ENCODE measurements around the gene CZIB.

The CZIB gene

GRCh38 chr1:53206735-53207379, 13.6 kb downstream of the CZIB start:
- TF ChIP-seq, protein P1, sequence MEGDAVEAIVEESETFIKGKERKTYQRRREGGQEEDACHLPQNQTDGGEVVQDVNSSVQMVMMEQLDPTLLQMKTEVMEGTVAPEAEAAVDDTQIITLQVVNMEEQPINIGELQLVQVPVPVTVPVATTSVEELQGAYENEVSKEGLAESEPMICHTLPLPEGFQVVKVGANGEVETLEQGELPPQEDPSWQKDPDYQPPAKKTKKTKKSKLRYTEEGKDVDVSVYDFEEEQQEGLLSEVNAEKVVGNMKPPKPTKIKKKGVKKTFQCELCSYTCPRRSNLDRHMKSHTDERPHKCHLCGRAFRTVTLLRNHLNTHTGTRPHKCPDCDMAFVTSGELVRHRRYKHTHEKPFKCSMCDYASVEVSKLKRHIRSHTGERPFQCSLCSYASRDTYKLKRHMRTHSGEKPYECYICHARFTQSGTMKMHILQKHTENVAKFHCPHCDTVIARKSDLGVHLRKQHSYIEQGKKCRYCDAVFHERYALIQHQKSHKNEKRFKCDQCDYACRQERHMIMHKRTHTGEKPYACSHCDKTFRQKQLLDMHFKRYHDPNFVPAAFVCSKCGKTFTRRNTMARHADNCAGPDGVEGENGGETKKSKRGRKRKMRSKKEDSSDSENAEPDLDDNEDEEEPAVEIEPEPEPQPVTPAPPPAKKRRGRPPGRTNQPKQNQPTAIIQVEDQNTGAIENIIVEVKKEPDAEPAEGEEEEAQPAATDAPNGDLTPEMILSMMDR (IDR thresholded peaks at IDR 0.05), result no peak

GRCh38 chr1:53203466-53203865, 17.0 kb downstream of the CZIB start:
- TF ChIP-seq, protein P1 (IDR thresholded peaks at IDR 0.05), result no peak

DNA sequence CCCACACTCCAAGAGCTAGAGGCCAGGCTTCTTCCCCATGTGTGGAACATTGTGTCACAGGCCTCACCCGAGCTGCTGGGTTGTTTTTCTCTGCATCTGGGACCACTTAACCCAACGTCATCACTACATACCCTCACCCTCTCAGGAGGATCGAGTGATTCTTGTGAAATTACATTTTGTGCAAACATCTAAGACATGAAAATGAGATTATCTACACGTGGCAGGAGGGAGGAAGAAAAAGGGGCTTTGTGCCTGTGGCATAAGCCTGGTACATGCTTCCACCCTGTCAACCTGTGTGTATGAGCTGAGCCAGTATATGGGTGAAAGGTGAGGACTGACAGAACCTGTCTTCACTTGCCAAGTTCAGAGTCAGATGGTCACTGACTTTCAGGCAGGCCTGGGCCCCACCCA, 22.2 kb downstream of the CZIB start:
- TF ChIP-seq, protein P1 (IDR thresholded peaks at IDR 0.05), result no peak

DNA sequence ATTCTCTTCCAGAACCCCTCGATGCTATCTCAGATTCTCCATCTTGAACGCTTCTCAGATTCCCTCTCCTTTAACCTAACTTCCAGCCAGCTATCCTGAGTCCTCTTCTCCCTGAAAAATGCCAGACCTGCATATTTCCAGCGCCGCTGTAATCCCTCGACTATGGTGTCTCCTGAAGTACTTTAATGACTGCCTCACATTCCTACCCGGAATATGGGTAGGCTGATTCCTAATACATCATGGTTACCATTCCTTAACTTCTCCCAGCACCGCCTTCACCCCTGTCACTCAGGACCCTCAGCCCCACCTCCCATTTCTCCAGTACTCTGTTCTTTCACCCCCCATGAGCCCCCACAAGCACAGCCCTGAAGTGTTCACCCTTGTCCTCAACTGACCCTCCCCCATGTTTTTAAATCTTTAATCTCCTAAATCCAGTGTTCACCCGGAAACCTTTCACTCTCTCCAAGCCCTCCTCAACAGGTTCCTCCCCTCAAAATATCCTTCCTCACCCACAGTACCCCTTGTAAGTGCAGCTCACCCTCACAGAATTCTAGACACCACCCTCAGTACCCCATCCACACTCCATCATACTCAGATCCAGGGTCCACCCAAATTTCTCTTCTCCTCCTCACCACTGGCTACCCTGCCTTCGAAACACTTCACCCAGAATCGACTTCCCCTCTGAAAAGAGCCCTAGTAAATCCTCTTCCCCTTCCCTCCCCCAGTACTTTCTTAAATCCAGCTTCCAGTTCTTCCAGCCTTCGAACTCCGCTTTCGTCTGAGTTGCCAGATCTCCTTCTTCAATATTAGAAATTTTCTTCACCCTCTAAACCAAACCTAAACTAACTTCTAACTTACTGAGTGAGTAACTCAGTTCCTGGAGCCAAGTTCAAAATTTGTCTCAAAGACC, 22.9 kb downstream of the CZIB start:
- TF ChIP-seq, protein P1 (IDR thresholded peaks at IDR 0.05), result no peak

DNA sequence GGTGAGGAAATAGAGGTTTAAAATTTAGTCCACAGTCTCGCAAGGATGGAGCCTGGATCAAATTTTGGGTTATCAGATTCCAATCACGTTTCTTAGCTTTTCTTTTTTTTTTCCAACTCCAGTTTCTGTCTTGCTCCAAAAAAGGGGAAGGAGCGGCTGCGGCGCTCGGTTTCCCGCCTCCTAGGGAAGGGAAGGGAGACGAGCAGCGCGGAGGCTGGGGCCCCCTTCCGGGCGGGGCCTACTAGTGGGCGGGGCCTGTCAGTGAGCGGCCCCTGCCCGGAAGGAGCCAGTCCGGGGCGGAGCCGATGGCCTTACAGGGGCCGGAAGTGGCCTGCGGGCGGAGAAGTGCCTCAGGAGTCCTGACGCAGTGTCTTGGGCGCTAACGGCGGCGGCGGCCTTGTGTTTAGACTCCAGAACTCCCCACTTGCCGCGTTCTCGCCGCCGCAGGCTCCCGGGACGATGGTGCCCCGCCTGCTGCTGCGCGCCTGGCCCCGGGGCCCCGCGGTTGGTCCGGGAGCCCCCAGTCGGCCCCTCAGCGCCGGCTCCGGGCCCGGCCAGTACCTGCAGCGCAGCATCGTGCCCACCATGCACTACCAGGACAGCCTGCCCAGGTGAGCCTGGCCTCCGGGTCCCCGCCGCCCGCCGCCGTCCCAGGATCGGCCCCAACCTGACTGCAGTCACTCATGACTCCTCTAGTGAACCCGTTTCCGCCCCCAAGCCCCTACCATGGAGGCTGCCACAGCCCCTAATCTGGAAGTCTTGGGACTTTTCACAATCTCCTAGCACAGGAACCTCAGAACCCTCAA, 23.7 kb downstream of the CZIB start, which contains the start of gene CPT2:
TSS of gene CPT2 (plus strand) at position 340 of the 806 bp plus-strand sequence. CDS start at position 460, 120 bp downstream.
- TF ChIP-seq, protein P1 (IDR thresholded peaks at IDR 0.05), result no peak

DNA sequence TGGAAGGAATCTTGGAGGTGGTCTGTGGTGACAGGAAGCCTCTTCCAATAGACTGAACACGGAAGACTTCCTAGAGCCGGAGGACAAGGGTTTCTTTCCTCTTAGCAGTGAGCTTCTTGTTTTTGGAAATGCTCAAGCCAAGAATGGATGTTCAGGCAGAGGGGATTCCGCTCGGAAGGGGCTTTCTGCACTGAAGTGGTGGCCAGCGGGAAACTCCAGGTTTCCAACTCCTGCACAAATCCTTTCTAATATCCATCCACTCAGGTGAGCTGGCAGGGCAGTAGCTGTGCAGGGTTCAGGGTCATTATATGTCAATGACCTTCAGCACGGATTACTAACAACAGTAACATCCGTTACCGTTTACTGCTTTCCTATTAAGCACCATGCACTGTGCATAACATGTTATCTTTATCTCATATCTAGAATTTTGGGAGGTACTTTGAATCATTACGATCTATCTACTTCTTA, 24.4 kb downstream of the CZIB start:
- TF ChIP-seq, protein P1 (IDR thresholded peaks at IDR 0.05), result no peak

All from LNCAP (cell line).